Immature natural killer cell (primary cell): Measurements from ENCODE around the gene CARMIL1. TPM values are rescaled to one million over a fixed set of nuclear protein-coding genes. Genes with fewer than 3 reads are reported as not detected.
A peak's percentile ranks its signal among the peaks of the same experiment; 100 is the strongest.

ENCODE experiments used
- DNase-seq, 3 donors: peaks; one replicate each; pipeline ENCODE4 v3.0.0; 2022; ENCODE audit warnings: mixed read lengths in 1 of 3
- H3K27ac Mint-ChIP-seq, 6 donors: one replicate each; pipeline ENCODE4 v1.8.0; 2020; ENCODE audit warnings: mixed read lengths in 6 of 6, mild to moderate bottlenecking in 5 of 6, inconsistent platforms in 4 of 6, moderate library complexity in 3 of 6
- H3K27me3 Mint-ChIP-seq, 3 donors: one replicate each; pipeline ENCODE4 v1.8.0; 2020 to 2021; ENCODE audit warnings: low read depth in 3 of 3, mild to moderate bottlenecking in 3 of 3, mixed read lengths in 3 of 3, moderate library complexity in 3 of 3, inconsistent platforms in 1 of 3
- H3K36me3 Mint-ChIP-seq, 3 donors: one replicate each; pipeline ENCODE4 v1.8.0; 2020; ENCODE audit warnings: mixed read lengths in 3 of 3, inconsistent platforms in 2 of 3, mild to moderate bottlenecking in 2 of 3
- H3K4me1 Mint-ChIP-seq, 2 donors: one replicate each; pipeline ENCODE4 v1.8.0; 2020; ENCODE audit warnings: inconsistent platforms in 2 of 2, mild to moderate bottlenecking in 2 of 2, mixed read lengths in 2 of 2, moderate library complexity in 1 of 2
- H3K4me3 Mint-ChIP-seq, 5 donors: one replicate each; pipeline ENCODE4 v1.8.0; 2020; ENCODE audit warnings: mild to moderate bottlenecking in 5 of 5, mixed read lengths in 5 of 5, inconsistent platforms in 3 of 5, moderate library complexity in 3 of 5
- H3K9me3 Mint-ChIP-seq, 6 donors: one replicate each; pipeline ENCODE4 v1.8.0; 2020; ENCODE audit warnings: mild to moderate bottlenecking in 6 of 6, mixed read lengths in 6 of 6, inconsistent platforms in 4 of 6, moderate library complexity in 3 of 6
- polyA plus RNA-seq, 3 donors: library from polyadenylated mRNA; unstranded; fragments of 300-500 nt; fragmentation: Illumina TruSeq; gene quantifications; one replicate each; pipeline ENCODE4 v1.2.3, GENCODE V29; 2021

The CARMIL1 gene
- polyA plus RNA-seq = under 1 TPM in 1 of 3 donors, not detected in 2; 0.12 TPM

GRCh38 chr6:25278914-25279747 lies at the start of gene CARMIL1:
CARMIL1 (plus strand) TSS chr6:25279374; CDS start chr6:25279796, 422 bp downstream.
- peak; percentile 43 to 63 (median 48) for DNase-seq
- Mint-ChIP-seq H3K4me3 (peak within 1 kb of the TSS; percentile 85 to 96 (median 89)), H3K36me3 (no peaks in the 10 kb centered on the region), H3K4me1 (peaks cover 18 to 26% of the 10 kb centered on the region in 2 donors), H3K27me3 (peaks cover 7 to 21% (median 17%) of the 10 kb centered on the region in 3 donors), H3K27ac (peak within 1 kb of the TSS in 4 of 6 donors; percentile 23 to 75 (median 40)), H3K9me3 (no peaks in the 10 kb centered on the region)

- Mint-ChIP-seq H3K4me3 (no peak overlapping the region), H3K27ac (no peak overlapping the region), H3K27me3 (peaks cover 2 to 6% (median 5%) of the 10 kb centered on the region in 3 donors), H3K9me3 (no peaks in the 10 kb centered on the region), H3K36me3 (no peaks in the 10 kb centered on the region), H3K4me1 (no peaks in the 10 kb centered on the region)
- no peak for DNase-seq
Observed at GRCh38 chr6:25229671-25230321, 49.4 kb upstream of the CARMIL1 start.

- peaks cover 0 to 1% of the 10 kb centered on the region in 2 donors for H3K4me1 Mint-ChIP-seq
- DNase-seq = no peak
- H3K9me3 Mint-ChIP-seq = no peaks in the 10 kb centered on the region
- no peaks in the 10 kb centered on the region for H3K36me3 Mint-ChIP-seq
- peaks cover 0 to 7% (median 5%) of the 10 kb centered on the region in 3 donors for H3K27me3 Mint-ChIP-seq
- no peak overlapping the region for H3K27ac Mint-ChIP-seq
- no peak overlapping the region for H3K4me3 Mint-ChIP-seq
Observed at GRCh38 chr6:25232479-25232878, 46.7 kb upstream of the CARMIL1 start.

- H3K9me3 Mint-ChIP-seq = no peaks in the 10 kb centered on the region
- H3K27ac Mint-ChIP-seq = no peak overlapping the region
- H3K36me3 Mint-ChIP-seq = no peaks in the 10 kb centered on the region
- H3K4me3 Mint-ChIP-seq = no peak overlapping the region
- DNase-seq = no peak
- peaks cover 0 to 1% of the 10 kb centered on the region in 2 donors for H3K4me1 Mint-ChIP-seq
- peaks cover 0 to 7% (median 5%) of the 10 kb centered on the region in 3 donors for H3K27me3 Mint-ChIP-seq
Observed at GRCh38 chr6:25233226-25233625, 45.9 kb upstream of the CARMIL1 start.

- DNase-seq = no peak
- H3K27me3 Mint-ChIP-seq = peaks cover 0 to 7% (median 0%) of the 10 kb centered on the region in 3 donors
- H3K27ac Mint-ChIP-seq = peak overlapping the region in 1 of 6 donors; percentile 8
- H3K36me3 Mint-ChIP-seq = no peaks in the 10 kb centered on the region
- no peak overlapping the region for H3K4me3 Mint-ChIP-seq
- peaks cover 0 to 1% of the 10 kb centered on the region in 2 donors for H3K4me1 Mint-ChIP-seq
- H3K9me3 Mint-ChIP-seq = no peaks in the 10 kb centered on the region
Observed at GRCh38 chr6:25237579-25237978, 41.6 kb upstream of the CARMIL1 start.

- no peak for DNase-seq
- no peaks in the 10 kb centered on the region for H3K9me3 Mint-ChIP-seq
- peaks cover 0 to 1% of the 10 kb centered on the region in 2 donors for H3K4me1 Mint-ChIP-seq
- H3K27me3 Mint-ChIP-seq = peaks cover 2 to 7% (median 2%) of the 10 kb centered on the region in 3 donors
- no peak overlapping the region for H3K4me3 Mint-ChIP-seq
- no peak overlapping the region for H3K27ac Mint-ChIP-seq
- H3K36me3 Mint-ChIP-seq = no peaks in the 10 kb centered on the region
Observed at GRCh38 chr6:25239059-25239458, 40.1 kb upstream of the CARMIL1 start.

GRCh38 chr6:25239498-25239897 lies 39.7 kb upstream of the CARMIL1 start:
- no peaks in the 10 kb centered on the region for H3K9me3 Mint-ChIP-seq
- no peak overlapping the region for H3K4me3 Mint-ChIP-seq
- peaks cover 0 to 1% of the 10 kb centered on the region in 2 donors for H3K4me1 Mint-ChIP-seq
- H3K27me3 Mint-ChIP-seq = peaks cover 2 to 7% (median 2%) of the 10 kb centered on the region in 3 donors
- no peak overlapping the region for H3K27ac Mint-ChIP-seq
- DNase-seq = no peak
- H3K36me3 Mint-ChIP-seq = no peaks in the 10 kb centered on the region

- no peak overlapping the region for H3K27ac Mint-ChIP-seq
- H3K27me3 Mint-ChIP-seq = peaks cover 2 to 3% (median 3%) of the 10 kb centered on the region in 3 donors
Observed at GRCh38 chr6:25242567-25242966, 36.6 kb upstream of the CARMIL1 start.

GRCh38 chr6:25244865-25245264 lies 34.3 kb upstream of the CARMIL1 start:
- no peak for DNase-seq
- Mint-ChIP-seq H3K9me3 (no peaks in the 10 kb centered on the region), H3K4me1 (no peaks in the 10 kb centered on the region), H3K4me3 (no peak overlapping the region), H3K36me3 (no peaks in the 10 kb centered on the region), H3K27ac (no peak overlapping the region), H3K27me3 (peaks cover 3% of the 10 kb centered on the region in 3 donors)

More at GRCh38 chr6:25242567-25242966, 36.6 kb upstream of the CARMIL1 start:
- H3K4me3 Mint-ChIP-seq = no peak overlapping the region
- H3K4me1 Mint-ChIP-seq = no peaks in the 10 kb centered on the region
- no peaks in the 10 kb centered on the region for H3K36me3 Mint-ChIP-seq
- no peak for DNase-seq
- no peaks in the 10 kb centered on the region for H3K9me3 Mint-ChIP-seq

GRCh38 chr6:25248123-25248522 lies 31.1 kb upstream of the CARMIL1 start:
- Mint-ChIP-seq H3K4me1 (no peaks in the 10 kb centered on the region), H3K9me3 (no peaks in the 10 kb centered on the region), H3K36me3 (no peaks in the 10 kb centered on the region), H3K27ac (no peak overlapping the region), H3K4me3 (no peak overlapping the region), H3K27me3 (peaks cover 3 to 8% (median 5%) of the 10 kb centered on the region in 3 donors)
- no peak for DNase-seq

- Mint-ChIP-seq H3K27me3 (peaks cover 1 to 10% (median 4%) of the 10 kb centered on the region in 3 donors), H3K4me3 (no peak overlapping the region), H3K27ac (no peak overlapping the region), H3K9me3 (no peaks in the 10 kb centered on the region), H3K4me1 (no peaks in the 10 kb centered on the region), H3K36me3 (no peaks in the 10 kb centered on the region)
- no peak for DNase-seq
Observed at GRCh38 chr6:25249133-25249532, 30.0 kb upstream of the CARMIL1 start.

GRCh38 chr6:25250878-25251277 lies 28.3 kb upstream of the CARMIL1 start:
- no peak for DNase-seq
- H3K27ac Mint-ChIP-seq = no peak overlapping the region
- no peaks in the 10 kb centered on the region for H3K4me1 Mint-ChIP-seq
- no peaks in the 10 kb centered on the region for H3K36me3 Mint-ChIP-seq
- H3K4me3 Mint-ChIP-seq = no peak overlapping the region
- no peaks in the 10 kb centered on the region for H3K9me3 Mint-ChIP-seq
- peaks cover 0 to 16% (median 4%) of the 10 kb centered on the region in 3 donors for H3K27me3 Mint-ChIP-seq

GRCh38 chr6:25251426-25251825 lies 27.7 kb upstream of the CARMIL1 start:
- H3K4me3 Mint-ChIP-seq = no peak overlapping the region
- H3K9me3 Mint-ChIP-seq = no peaks in the 10 kb centered on the region
- H3K27ac Mint-ChIP-seq = peak overlapping the region in 1 of 6 donors; percentile 9

GRCh38 chr6:25253351-25253750 lies 25.8 kb upstream of the CARMIL1 start:
- Mint-ChIP-seq H3K36me3 (no peaks in the 10 kb centered on the region), H3K4me1 (no peaks in the 10 kb centered on the region), H3K27ac (no peak overlapping the region), H3K4me3 (no peak overlapping the region), H3K27me3 (peaks cover 0 to 16% (median 4%) of the 10 kb centered on the region in 3 donors), H3K9me3 (no peaks in the 10 kb centered on the region)
- DNase-seq = no peak

More at GRCh38 chr6:25251426-25251825, 27.7 kb upstream of the CARMIL1 start:
- no peak for DNase-seq
- Mint-ChIP-seq H3K36me3 (no peaks in the 10 kb centered on the region), H3K27me3 (peaks cover 0 to 16% (median 4%) of the 10 kb centered on the region in 3 donors), H3K4me1 (no peaks in the 10 kb centered on the region)
